ENCODE results near the gene ENOX1.

The ENOX1 gene

GRCh38 chr13:43301346-43301969 is 485.3 kb downstream of the ENOX1 start:
- ATAC-seq: no peak

- no peak for ATAC-seq
Observed at GRCh38 chr13:43300865-43301264, 485.9 kb downstream of the ENOX1 start.

- ATAC-seq: no peak
Observed at GRCh38 chr13:43299374-43299773, 487.4 kb downstream of the ENOX1 start.

- no peak for ATAC-seq
Observed at GRCh38 chr13:43298816-43299215, 488.0 kb downstream of the ENOX1 start.

DNA sequence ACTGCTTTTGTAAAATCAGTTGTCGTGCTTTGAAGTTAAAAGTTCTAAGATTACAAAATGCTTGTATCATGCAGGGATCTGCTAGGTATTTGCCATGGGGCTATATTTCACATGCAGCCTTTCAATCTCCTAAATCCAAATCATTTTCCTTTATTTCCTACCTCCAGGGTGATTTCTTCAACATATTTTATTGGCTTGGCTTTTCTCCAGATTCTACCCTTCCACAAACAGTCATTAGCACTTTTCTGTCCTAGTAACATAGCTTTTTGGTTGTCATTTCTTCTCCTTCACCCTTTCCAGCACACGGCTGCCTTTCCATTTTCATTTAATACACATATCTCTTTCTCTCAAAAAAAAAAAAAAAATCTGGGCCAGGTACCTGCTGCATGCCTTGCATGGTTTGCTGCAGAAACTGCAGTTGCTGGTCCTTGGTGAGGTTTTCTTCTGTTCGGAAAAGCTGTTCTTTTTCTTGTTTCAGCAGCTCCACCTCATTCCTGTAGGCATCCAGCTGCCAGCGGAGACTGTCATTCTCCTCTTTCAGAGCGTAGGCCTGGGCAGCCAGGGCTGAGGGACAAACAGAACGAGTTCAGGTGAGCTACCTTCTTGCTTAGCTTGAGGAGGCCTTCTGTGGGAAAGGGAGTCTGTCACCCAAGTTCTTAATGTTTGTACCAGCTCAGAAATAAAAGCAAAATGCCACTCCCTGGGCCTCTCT is 488.6 kb downstream of the ENOX1 start:
- ATAC-seq: no peak

- ATAC-seq: no peak
Observed at GRCh38 chr13:43295825-43296564, 490.8 kb downstream of the ENOX1 start.

DNA sequence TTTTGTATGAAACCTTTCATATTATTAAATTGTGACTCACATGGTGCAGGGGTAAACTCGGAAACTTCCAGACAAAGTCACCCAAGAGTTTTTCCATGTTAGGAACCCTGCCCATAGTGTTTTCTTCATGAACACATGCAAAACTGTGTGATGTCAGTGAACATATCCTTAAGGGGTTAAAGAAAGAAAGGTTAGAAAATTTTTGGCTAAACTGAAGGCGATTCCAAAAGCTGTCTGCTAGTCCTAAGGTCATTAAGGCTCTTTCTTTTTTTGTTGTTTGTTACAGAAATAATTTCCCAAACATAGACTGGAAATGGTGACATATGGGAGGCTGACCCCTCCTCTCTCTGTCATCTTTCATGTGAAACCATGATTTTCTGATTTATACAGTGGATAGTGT is 491.5 kb downstream of the ENOX1 start:
- ATAC-seq: no peak

DNA sequence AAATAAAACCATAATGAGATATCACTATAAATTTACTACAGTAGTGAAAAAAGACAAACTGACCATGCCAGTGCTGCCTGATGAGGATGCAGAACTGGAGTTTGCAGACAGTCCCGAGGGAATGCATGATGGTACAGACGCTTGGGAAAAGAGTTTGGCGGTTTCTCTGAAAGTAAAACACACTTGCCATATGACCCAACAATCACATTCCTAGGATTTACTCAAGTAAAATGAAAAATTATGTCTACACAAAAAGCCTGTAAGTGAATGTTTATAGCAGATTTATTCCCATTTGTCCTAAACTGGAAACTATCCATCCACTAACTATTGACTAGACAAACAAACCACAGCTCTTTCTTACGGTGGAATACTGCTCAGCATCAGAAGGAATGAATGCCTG is 492.4 kb downstream of the ENOX1 start:
- ATAC-seq: no peak

DNA sequence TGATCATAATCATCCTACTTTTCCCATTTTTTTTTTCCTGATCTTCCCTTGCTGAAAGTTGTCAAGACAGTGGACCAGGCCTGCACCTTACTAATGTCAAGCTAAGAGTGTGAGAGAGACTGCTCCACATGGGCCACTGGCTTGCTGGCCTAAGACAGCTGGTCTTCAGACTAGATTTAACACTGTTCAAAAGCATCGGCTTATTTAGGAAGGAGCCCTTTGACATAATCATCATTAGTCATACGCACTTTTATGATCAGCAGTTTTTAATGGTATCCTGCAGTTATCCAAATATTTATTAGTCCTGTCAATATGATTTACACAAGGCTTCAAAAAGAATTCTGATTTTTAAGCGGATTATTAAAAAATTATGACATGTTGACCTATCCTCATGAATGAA is 492.8 kb downstream of the ENOX1 start:
- ATAC-seq: no peak

DNA sequence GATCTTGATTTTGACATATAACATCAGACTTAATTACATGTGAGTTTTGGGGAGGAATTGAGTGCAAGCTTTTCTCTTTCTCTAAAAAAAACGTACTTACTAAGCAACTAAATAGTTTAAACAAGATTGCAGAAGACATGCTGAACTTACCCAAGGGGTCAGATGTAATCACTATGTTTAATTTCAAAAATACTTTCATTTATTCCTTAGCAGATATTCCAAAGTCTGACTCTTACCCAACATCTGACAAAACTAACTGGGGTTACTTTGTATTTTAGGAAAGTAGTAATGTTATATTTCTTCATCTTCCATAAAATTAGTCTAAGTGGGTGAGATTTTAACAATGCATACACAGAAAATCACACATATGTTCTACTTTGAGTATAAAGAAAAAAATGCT is 493.2 kb downstream of the ENOX1 start:
- ATAC-seq: no peak

DNA sequence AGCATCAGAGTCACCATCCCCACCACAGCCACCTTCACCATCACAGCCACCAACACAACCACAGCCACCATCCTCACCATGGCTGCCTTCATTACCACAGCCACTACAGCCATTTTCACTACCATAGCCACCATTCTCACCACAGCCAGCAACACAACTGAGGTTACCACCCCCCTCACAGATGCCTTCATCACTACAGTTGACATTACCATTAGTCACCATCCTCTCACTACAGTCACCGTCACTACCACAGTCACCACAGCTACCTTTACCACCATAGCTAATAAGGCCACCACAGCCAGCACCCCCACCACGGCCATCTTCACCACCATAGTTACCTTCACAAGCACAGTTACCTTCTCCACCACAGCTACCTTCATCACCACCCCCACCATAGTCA is 493.8 kb downstream of the ENOX1 start:
- peak; percentile 13 to 28 for ATAC-seq

DNA sequence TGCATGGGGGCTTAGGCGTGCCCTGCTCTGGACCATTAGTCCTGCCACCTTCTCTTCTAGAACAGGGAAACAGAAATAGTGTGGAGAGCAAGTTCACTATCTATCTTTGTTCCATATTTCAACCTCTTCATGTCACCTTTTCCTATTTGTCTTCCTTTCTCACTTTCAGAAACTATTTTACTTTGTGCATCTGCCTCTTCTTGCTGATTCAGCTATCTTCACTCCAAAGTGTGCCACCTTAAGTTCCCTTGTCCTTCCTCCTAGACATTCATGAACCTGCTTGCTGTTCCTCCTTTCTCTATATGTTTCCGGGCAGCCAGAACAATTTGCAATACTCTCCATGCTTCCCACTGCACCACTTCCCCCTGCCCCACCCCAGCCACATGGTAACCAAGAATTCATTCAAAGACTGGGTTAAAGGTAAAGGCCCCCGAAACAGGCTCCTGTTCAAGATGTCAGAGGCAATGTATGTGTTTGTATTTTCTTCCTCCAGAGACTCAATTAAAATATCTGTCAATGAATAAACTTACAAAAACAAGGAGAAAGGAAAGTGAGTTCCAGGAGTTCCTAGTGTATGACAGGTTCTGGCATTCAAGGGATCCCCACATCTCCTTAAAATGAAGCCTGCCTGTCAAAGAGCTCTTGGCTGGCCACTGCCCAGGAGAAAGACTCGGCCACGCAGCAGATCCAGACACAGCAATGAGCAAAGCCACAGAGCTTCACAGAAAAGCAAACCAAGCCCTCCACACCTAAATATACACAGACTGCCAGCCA is 495.3 kb downstream of the ENOX1 start:
- ATAC-seq: no peak

- no peak for ATAC-seq
Observed at GRCh38 chr13:43289470-43290255, 497.1 kb downstream of the ENOX1 start.

GRCh38 chr13:43286751-43287150 is 500.0 kb downstream of the ENOX1 start:
- ATAC-seq: no peak

DNA sequence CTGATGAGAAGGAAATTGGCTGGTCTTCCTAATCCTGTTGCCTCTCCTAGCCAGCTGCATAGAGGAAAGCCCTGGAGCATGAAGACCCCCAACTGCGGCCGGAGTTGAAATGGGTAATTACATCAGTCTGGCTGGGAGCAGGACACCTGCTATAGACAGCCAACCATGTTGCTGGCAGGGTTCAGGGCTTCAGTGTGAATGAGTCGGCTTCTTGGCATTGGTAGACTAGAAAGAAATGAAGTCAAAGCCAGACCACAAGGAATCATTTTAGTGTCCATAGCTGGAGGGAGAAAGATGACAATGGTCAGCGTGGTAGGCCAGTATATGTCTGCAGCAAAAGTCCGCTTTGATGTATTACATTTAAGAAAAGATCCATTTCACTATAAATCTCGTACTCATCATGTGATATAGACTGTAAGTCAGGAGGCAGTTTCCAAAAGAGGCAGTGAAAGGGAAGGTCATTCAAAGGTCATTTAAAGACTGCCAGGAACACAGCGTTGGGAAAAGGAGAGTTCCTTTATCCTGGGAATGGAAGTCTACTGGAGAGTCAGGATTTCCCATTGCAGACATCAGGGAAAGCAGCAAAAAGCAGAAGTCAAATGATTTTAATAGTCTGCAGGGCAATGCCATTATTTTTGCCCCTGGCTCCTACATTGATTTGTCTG is 500.7 kb downstream of the ENOX1 start:
- ATAC-seq: no peak

GRCh38 chr13:43284162-43284561 is 502.6 kb downstream of the ENOX1 start:
- ATAC-seq: no peak

DNA sequence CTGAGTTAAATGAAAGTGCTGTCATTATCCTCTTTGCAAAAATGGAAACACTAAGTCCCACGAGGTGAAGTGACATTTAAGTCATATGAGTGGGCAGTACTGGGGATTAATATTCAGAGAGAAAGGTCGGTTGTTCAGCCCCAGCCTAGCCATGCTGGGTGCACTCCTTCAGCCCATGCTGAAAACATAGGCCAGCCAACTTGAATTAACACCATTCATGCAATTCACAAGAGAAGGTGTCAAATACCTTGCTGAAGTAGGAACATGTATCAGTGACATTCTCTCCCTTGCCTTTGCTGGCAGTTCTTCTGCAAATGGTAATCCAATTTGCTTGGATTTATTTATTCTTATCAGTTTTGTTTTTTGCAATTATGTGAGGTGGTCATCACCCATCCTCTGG is 507.1 kb downstream of the ENOX1 start:
- ATAC-seq: no peak

- ATAC-seq: no peak
Observed at GRCh38 chr13:43278127-43278526, 508.6 kb downstream of the ENOX1 start.

- no peak for ATAC-seq
Observed at GRCh38 chr13:43277142-43277541, 509.6 kb downstream of the ENOX1 start.

DNA sequence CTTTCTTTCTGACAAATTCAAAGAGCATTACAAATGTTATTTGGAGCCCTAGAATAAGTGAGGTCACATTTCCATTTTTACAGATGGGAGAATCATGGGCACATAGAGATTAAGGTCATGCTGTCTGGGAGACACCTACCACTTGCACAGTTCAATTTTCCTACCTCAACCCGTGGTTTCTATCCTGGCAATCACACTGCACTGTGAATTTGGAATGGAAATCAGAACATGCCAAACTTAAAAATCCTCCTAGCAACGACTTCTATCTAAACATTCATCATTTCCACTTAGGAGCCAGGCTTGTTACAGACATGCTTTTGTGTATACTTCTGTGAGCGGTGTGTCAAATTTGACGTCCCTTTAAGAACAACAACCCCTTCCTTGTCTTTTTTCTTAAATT is 511.9 kb downstream of the ENOX1 start:
- ATAC-seq: no peak

DNA sequence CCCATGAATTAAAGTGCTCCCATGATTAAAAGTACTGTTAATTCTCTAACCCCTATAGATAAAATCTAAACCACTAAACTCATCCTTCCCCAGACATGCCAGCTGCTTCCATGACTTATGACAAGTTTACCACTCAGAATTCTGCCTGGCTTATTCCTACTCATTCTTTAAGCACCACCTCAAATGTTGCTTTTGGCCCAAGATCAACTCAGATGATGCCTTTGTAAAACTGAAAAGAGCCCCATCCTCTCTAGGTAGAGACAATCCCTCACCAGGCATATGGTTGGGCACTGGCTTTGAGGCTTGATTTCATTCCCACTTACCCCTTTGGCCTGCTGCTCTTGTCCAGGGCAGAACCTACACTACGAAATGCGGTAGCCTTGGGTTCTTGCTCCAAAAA is 513.4 kb downstream of the ENOX1 start:
- ATAC-seq: no peak

DNA sequence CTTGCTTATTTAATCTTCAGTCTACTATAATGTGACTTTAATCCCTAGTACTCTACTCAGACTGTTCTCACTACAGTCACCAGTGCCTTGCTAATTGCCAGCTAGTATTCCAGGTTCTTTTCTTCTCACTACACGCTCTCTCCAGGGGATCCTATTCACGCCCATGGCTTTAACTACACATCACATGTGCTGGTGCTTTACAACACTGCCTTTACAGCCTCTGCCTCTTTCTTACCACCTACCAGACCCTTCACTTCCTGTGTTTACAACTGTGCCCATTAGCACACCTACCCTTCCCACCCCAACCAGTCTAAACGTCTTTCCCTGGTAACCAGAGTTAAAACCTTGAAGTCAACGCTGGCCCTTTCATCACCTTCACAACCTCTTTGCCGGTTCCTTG is 513.9 kb downstream of the ENOX1 start:
- ATAC-seq: no peak
